Cardiac muscle cell (in vitro differentiated cells and primary cell): ENCODE measurements around the gene LRFN4. TPM values are rescaled to one million over a fixed set of nuclear protein-coding genes. Genes with fewer than 3 reads are reported as not detected.

Source experiments
- DNase-seq, 2 donors: peaks; one replicate each; pipeline versions ENCODE4 v3.0.0 to v3.0.0-alpha.2; 2010 to 2017; ENCODE audit warnings: low read depth in 1 of 2, low spot score in 1 of 2
- H3K27ac ChIP-seq: fragments of 200-600 bp; sonication (generic); 2 replicates; pipeline ENCODE4 v1.5.1; 2016
- H3K27me3 ChIP-seq: fragments of 200-600 bp; sonication (generic); 2 replicates; pipeline ENCODE4 v1.6.0; 2016; ENCODE audit warnings: control low read depth
- H3K36me3 ChIP-seq: fragments of 200-600 bp; sonication (generic); 2 replicates; pipeline ENCODE4 v1.5.1; 2016; ENCODE audit warnings: control low read depth
- H3K4me1 ChIP-seq: fragments of 200-600 bp; sonication (generic); 2 replicates; pipeline ENCODE4 v1.8.1; 2017; ENCODE audit warnings: low read depth, mild to moderate bottlenecking, mixed run types
- H3K4me3 ChIP-seq: fragments of 200-600 bp; sonication (generic); 2 replicates; pipeline ENCODE4 v1.5.1; 2016; ENCODE audit warnings: mild to moderate bottlenecking
- H3K9me3 ChIP-seq: fragments of 200-600 bp; sonication (generic); 2 replicates; pipeline ENCODE4 v1.5.1; 2017; ENCODE audit warnings: low read depth, mild to moderate bottlenecking, control low read depth
- polyA plus RNA-seq: library from polyadenylated mRNA; unstranded; fragments of >200 nt; fragmentation: Nextera tagmentation; extraction: Ambion mirVana; gene quantifications from 2 replicates; pipeline ENCODE4 v1.2.1, GENCODE V29; 2016
- total RNA-seq: library from RNA; depleted of rRNA; stranded (reverse); fragments of >200 nt; gene quantifications from 2 replicates; pipeline ENCODE4 v1.2.3, GENCODE V29; 2016
- TF ChIP-seq, protein P1 (sequence below): IDR thresholded peaks from 2 replicates; pipeline ENCODE4 v1.5.1; 2012; ENCODE audit warnings: low read depth, mild to moderate bottlenecking, low read length

LRFN4 gene
- total and polyA plus RNA-seq, 2 experiments from 2014 or later, result 41.6 to 50.4 TPM

DNA sequence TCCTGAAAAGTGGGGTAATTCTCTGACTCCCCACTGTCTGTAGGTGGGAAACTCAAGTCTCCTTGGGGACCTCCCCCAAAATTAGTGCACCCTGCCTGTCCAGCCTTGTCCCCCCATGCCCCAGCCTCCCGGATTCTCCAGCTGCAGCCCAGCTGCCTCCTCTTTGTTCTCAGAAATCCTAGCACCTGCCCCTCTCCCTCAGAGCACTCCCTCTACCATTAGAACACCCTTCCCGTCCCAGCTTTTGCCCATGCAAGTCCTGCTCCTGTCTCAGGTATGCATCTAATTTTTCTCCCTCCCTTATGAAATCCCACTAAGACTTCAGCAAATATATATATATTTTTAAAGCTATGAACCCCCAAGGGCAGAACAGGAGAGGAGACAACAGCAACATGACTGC, 37.3 kb downstream of the LRFN4 start:
- H3K9me3 ChIP-seq, result no peaks in the 10 kb centered on the region
- no peaks in the 10 kb centered on the region for H3K36me3 ChIP-seq
- H3K27ac ChIP-seq, result no peak overlapping the region
- no peaks in the 10 kb centered on the region for H3K27me3 ChIP-seq
- TF ChIP-seq, protein P1, sequence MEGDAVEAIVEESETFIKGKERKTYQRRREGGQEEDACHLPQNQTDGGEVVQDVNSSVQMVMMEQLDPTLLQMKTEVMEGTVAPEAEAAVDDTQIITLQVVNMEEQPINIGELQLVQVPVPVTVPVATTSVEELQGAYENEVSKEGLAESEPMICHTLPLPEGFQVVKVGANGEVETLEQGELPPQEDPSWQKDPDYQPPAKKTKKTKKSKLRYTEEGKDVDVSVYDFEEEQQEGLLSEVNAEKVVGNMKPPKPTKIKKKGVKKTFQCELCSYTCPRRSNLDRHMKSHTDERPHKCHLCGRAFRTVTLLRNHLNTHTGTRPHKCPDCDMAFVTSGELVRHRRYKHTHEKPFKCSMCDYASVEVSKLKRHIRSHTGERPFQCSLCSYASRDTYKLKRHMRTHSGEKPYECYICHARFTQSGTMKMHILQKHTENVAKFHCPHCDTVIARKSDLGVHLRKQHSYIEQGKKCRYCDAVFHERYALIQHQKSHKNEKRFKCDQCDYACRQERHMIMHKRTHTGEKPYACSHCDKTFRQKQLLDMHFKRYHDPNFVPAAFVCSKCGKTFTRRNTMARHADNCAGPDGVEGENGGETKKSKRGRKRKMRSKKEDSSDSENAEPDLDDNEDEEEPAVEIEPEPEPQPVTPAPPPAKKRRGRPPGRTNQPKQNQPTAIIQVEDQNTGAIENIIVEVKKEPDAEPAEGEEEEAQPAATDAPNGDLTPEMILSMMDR, result no peak
- DNase-seq, result no peak
- no peaks in the 10 kb centered on the region for H3K4me1 ChIP-seq
- no peak overlapping the region for H3K4me3 ChIP-seq

DNA sequence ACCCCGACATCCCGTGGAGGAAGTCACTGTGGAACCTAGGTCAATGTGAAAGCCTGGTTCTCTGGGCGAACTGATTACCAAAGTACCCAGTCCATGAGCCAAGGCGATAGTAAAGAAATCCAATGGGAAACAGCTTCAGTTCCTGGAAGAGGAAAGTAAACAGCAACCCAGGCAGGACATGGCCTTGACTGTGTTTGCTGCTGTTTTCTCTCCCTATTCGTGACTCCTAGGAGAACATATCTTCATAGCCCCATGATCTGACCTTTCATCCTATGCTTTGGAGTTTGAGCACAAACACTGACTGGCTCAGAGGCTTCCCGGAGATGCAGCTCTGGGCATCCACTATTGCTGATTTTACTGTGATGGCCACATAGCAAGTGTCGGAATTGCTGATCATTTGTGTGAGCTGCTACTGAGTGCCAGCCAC, 45.1 kb downstream of the LRFN4 start:
- Histone ChIP-seq H3K4me1 (no peaks in the 10 kb centered on the region), H3K4me3 (no peak overlapping the region), H3K36me3 (no peaks in the 10 kb centered on the region), H3K27ac (no peak overlapping the region), H3K27me3 (no peaks in the 10 kb centered on the region), H3K9me3 (no peaks in the 10 kb centered on the region)
- TF ChIP-seq, protein P1, result no peak
- DNase-seq, result no peak

DNA sequence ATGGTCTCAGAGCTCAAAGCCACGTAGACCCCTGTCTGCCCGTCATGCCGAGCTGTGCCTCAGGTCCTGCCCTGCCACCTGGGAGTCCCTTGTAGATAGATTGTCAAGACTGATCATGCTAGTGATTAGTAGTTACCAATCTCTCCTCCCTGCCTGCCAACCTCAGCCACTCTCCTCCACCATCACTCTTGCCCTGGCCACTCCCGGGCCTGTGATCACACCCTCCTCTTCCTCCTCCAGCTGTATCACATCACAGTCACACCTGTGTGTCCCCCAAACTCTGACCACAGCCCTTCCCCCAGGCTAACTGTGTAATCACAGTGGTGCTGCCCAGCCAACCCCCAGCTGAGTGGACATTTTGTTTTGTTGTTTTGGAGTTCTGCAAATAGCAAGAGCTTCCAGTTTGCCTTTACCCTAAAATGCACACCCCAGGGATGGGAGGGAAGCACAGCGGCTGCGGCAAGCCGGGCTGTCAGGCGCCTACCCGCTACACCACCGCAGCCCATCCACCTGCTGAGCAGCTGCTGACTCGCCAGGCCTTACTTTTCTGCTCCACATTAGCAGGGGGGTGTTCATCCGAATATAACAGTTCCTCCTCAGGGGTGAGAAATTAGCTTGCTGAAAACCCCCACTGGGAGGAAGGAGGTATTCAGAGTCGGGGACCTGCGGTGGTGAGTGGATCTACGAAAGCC, 45.8 kb downstream of the LRFN4 start:
- TF ChIP-seq, protein P1, result no peak
- DNase-seq, result no peak
- H3K4me1 ChIP-seq, result no peaks in the 10 kb centered on the region
- no peaks in the 10 kb centered on the region for H3K36me3 ChIP-seq
- H3K27ac ChIP-seq, result no peak overlapping the region
- H3K9me3 ChIP-seq, result no peaks in the 10 kb centered on the region
- no peak overlapping the region for H3K4me3 ChIP-seq
- no peaks in the 10 kb centered on the region for H3K27me3 ChIP-seq

DNA sequence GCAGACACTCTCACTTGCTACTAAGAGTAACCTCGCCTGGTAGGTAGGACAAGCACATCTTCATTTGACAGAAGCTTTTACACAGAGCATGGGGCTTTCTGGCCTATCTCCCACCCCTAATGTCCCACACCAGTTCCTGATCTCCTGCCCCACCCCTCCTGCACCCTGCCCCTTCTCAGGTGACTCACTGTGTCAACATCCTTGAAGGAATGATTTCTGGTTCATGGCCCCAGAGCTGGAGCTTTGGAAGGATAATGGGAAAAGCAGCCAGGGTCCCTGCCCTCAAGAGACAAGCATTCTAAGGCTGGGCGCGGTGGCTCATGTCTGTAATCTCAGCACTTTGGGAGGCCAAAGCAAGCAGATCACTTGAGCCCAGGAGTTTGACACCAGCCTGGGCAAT, 47.2 kb downstream of the LRFN4 start:
- TF ChIP-seq, protein P1, result no peak
- no peak for DNase-seq
- Histone ChIP-seq H3K36me3 (no peaks in the 10 kb centered on the region), H3K27ac (no peak overlapping the region), H3K4me1 (no peaks in the 10 kb centered on the region), H3K4me3 (no peak overlapping the region), H3K9me3 (no peaks in the 10 kb centered on the region), H3K27me3 (no peaks in the 10 kb centered on the region)

DNA sequence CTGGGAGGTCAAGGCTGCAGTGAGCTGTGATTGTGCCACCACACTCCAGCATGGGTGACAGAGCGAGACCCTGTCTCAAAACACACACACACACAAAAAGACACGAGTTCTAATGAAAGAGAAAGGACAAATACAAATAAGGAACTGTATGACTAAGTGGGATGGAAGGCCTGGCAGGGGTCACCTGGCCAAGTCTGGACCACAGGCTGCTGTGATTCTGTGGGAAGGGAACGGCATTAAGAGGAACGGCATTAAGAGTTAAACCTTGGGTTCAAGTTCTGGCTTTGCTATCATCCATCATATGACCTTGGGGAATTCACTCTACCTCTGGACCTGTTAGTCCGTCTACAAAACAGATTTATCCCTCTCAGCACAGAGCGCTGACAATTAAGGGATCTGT, 47.7 kb downstream of the LRFN4 start:
- no peaks in the 10 kb centered on the region for H3K4me1 ChIP-seq
- no peak for DNase-seq
- H3K27ac ChIP-seq, result no peak overlapping the region

More for the DNA sequence above, 47.7 kb downstream of the LRFN4 start:
- TF ChIP-seq, protein P1, result no peak
- Histone ChIP-seq H3K4me3 (no peak overlapping the region), H3K27me3 (no peaks in the 10 kb centered on the region), H3K36me3 (no peaks in the 10 kb centered on the region), H3K9me3 (no peaks in the 10 kb centered on the region)
